Activated naive CD8-positive, alpha-beta T cell treated with anti-CD3 and anti-CD28 coated beads for 36 hours (primary cell): ENCODE data around the gene NFYC. TPM values are rescaled to one million over a fixed set of nuclear protein-coding genes. Genes with fewer than 3 reads are reported as not detected.

Source experiments
- DNase-seq: peaks from one replicate; pipeline ENCODE4 v3.0.0; 2021
- H3K27ac Mint-ChIP-seq: one replicate; pipeline ENCODE4 v1.8.0; 2022; ENCODE audit warnings: mild to moderate bottlenecking, moderate library complexity, mixed read lengths
- H3K27me3 Mint-ChIP-seq: one replicate; pipeline ENCODE4 v1.8.0; 2022; ENCODE audit warnings: mild to moderate bottlenecking, mixed read lengths
- H3K36me3 Mint-ChIP-seq: one replicate; pipeline ENCODE4 v1.8.0; 2021; ENCODE audit warnings: mild to moderate bottlenecking, mixed read lengths
- H3K4me1 Mint-ChIP-seq: one replicate; pipeline ENCODE4 v1.8.0; 2021; ENCODE audit warnings: mixed read lengths
- H3K4me3 Mint-ChIP-seq: one replicate; pipeline ENCODE4 v1.8.0; 2022; ENCODE audit warnings: mild to moderate bottlenecking, moderate library complexity, mixed read lengths
- H3K9me3 Mint-ChIP-seq: one replicate; pipeline ENCODE4 v1.8.0; 2022; ENCODE audit warnings: mixed read lengths
- total RNA-seq, 2 experiments: library from RNA; stranded (reverse); gene quantifications; one replicate each; pipeline ENCODE4 v1.2.3, GENCODE V29; 2021

NFYC gene
- total RNA-seq, 2 experiments from 2014 or later, result 58.2 to 59.0 TPM

DNA sequence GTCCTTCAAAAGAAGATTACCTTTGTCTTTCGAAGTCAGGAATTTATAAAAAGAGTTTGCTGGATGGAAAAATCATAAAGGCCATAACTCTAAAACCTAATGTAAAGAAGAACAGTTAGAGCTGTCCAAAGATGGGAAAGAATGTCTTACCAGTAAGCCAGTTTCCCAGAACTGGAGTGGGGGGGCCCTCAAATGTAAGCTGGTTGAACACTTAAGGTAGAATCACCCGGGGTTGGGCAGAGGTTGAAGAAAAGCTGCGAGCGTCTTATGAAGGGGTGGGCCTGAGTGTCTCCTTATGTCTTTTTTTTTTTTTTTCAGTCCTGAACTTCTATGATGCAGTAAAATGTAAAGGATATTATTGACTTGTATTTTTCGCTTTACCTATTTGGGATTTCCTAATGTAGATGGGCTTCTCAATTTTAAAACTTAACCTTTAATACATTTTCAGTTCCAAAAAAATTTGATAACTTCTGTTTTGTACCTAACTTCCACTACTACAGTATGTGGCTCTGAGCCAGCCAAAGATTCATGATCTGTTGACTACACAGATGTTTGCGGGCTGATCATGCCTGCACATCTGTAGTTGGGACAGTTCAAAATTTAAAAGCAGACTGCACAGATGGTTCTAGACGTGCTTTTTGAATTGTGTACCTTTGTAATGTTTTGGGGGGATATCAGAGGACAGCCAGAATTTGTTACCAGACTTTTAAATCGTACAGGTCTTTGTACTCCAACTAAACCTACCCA, 43.6 kb downstream of the NFYC start:
- H3K4me3 Mint-ChIP-seq, result no peak overlapping the region
- H3K36me3 Mint-ChIP-seq, result peaks cover 18% of the 10 kb centered on the region
- H3K9me3 Mint-ChIP-seq, result no peaks in the 10 kb centered on the region
- H3K27me3 Mint-ChIP-seq, result no peaks in the 10 kb centered on the region
- DNase-seq, result no peak
- no peak overlapping the region for H3K27ac Mint-ChIP-seq
- peaks cover 33% of the 10 kb centered on the region for H3K4me1 Mint-ChIP-seq

DNA sequence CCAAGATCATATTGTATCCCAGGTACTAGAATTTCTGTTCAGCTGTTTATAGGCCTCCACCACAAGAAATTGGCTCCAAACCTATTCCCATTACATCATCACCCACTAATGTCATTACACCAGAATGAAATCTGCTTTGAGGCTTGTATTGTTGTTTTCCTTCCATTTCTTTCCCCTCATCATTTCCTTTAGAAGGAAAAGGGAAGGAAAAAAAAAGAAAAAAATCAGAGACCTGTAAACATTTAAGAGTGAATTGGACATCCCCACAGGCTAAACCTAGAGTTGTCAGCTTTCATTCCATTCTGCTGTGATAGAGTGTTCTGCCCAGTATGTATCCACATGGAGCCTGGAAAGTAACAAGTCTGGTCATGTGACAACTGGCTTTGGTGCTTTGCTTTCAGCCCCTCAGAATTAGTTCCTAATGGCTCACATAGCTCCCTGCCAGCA, 44.6 kb downstream of the NFYC start:
- H3K27me3 Mint-ChIP-seq, result no peaks in the 10 kb centered on the region
- no peak overlapping the region for H3K27ac Mint-ChIP-seq
- peaks cover 21% of the 10 kb centered on the region for H3K36me3 Mint-ChIP-seq
- no peak for DNase-seq
- no peak overlapping the region for H3K4me3 Mint-ChIP-seq
- H3K9me3 Mint-ChIP-seq, result no peaks in the 10 kb centered on the region
- peaks cover 39% of the 10 kb centered on the region for H3K4me1 Mint-ChIP-seq

DNA sequence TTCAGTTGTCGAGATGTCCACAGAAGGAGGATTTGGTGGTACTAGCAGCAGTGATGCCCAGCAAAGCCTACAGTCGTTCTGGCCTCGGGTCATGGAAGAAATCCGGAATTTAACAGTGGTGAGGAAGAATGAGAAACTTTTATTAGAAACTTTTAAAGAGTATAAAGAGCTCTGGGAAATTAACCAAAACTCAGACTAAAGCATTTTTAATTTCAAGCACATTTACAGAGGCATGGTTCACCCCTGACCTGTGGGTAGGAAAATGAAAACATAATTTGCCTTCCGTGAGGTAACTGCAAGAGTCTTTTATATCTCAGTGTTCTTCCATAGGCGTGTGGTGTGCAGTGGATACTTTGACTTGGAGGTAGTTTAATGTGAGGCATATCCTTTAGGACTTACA, 47.3 kb downstream of the NFYC start:
- peaks cover 41% of the 10 kb centered on the region for H3K36me3 Mint-ChIP-seq
- H3K27me3 Mint-ChIP-seq, result no peaks in the 10 kb centered on the region
- no peak overlapping the region for H3K4me3 Mint-ChIP-seq
- H3K27ac Mint-ChIP-seq, result no peak overlapping the region
- peaks cover 45% of the 10 kb centered on the region for H3K4me1 Mint-ChIP-seq
- H3K9me3 Mint-ChIP-seq, result no peaks in the 10 kb centered on the region
- no peak for DNase-seq

GRCh38 chr1:40739455-40740008, 48.0 kb downstream of the NFYC start:
- Mint-ChIP-seq H3K4me3 (no peak overlapping the region), H3K27ac (no peak overlapping the region), H3K36me3 (peaks cover 46% of the 10 kb centered on the region), H3K4me1 (peaks cover 45% of the 10 kb centered on the region), H3K9me3 (no peaks in the 10 kb centered on the region), H3K27me3 (no peaks in the 10 kb centered on the region)
- DNase-seq, result no peak

DNA sequence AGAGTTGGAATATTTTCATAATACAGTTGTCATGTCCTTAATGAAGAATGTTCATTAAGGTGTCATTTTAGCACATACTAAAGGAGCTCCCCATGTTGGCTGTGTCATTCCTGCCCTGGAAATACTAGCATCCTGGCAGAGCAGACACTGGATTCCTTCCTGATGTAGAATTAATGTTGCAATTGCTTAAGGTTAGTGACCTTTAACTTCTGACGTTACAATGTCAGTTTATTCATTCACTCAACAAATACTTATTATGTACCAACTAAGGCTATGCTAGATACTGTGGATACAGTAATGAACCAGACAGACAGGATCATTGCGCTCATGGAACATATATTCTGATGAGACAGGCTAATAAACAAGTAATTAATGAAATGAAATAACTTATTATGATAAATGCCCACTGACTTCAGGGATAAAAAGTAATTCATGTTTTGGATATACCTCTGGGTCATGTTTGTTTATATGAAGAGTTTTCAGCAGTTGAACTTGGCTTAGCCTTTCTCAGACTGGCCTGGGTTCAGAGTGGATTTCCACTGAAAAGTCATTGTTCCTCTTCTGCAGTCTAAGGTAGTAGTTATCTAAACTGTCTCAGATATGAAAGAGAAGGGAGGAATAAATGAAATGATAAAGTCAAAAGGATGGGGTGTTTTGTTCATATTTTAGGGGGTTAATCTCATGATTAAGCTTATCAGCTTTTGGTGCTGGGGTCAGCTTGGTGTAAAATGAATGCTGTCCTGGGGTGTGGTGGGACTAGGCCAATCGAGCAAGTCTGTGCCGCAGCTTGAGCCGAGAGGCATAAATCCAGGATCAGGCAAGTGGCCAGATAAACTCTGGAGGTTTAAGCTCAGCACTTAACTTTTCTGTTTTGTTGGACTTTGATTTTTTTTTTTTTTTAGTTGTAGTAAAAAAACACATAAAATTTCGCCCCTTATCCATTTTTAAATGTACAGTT, 48.8 kb downstream of the NFYC start:
- no peak for DNase-seq
- no peak overlapping the region for H3K4me3 Mint-ChIP-seq
- H3K36me3 Mint-ChIP-seq, result peaks cover 50% of the 10 kb centered on the region
- H3K9me3 Mint-ChIP-seq, result no peaks in the 10 kb centered on the region
- peak overlapping the region; percentile 0 for H3K27ac Mint-ChIP-seq
- H3K4me1 Mint-ChIP-seq, result peaks cover 47% of the 10 kb centered on the region
- no peaks in the 10 kb centered on the region for H3K27me3 Mint-ChIP-seq

- no peaks in the 10 kb centered on the region for H3K9me3 Mint-ChIP-seq
- peaks cover 50% of the 10 kb centered on the region for H3K4me1 Mint-ChIP-seq
- no peak for DNase-seq
- peaks cover 58% of the 10 kb centered on the region for H3K36me3 Mint-ChIP-seq
- no peaks in the 10 kb centered on the region for H3K27me3 Mint-ChIP-seq
- no peak overlapping the region for H3K27ac Mint-ChIP-seq
- no peak overlapping the region for H3K4me3 Mint-ChIP-seq
Observed at GRCh38 chr1:40740997-40741736, 49.7 kb downstream of the NFYC start.

GRCh38 chr1:40742363-40743061, 51.0 kb downstream of the NFYC start:
- peak overlapping the region; percentile 76 for H3K27ac Mint-ChIP-seq
- DNase-seq, result no peak
- H3K4me3 Mint-ChIP-seq, result no peak overlapping the region
- peaks cover 56% of the 10 kb centered on the region for H3K4me1 Mint-ChIP-seq
- peaks cover 64% of the 10 kb centered on the region for H3K36me3 Mint-ChIP-seq
- no peaks in the 10 kb centered on the region for H3K9me3 Mint-ChIP-seq
- no peaks in the 10 kb centered on the region for H3K27me3 Mint-ChIP-seq

DNA sequence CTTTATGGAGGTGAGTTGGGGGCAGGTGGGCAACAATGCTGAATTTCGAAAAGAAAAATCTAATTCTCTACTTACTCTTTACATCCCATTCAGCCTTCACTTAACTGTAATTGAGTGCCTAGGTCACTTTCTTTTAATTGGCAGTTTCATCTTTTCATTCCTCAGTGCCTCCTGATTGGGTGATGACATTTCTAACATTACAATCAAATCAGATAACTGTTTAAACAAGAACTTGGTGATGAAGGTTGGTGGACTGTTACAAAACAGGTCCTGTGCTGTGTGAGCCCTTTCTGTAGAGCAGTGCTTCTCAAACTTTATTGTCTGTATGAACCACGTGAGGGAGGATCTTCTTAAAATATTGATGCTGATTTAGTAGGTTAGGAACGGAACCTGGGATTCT, 51.9 kb downstream of the NFYC start:
- H3K9me3 Mint-ChIP-seq, result no peaks in the 10 kb centered on the region
- DNase-seq, result no peak
- H3K36me3 Mint-ChIP-seq, result peaks cover 69% of the 10 kb centered on the region
- no peak overlapping the region for H3K27ac Mint-ChIP-seq
- H3K4me1 Mint-ChIP-seq, result peaks cover 56% of the 10 kb centered on the region
- no peaks in the 10 kb centered on the region for H3K27me3 Mint-ChIP-seq
- no peak overlapping the region for H3K4me3 Mint-ChIP-seq

DNA sequence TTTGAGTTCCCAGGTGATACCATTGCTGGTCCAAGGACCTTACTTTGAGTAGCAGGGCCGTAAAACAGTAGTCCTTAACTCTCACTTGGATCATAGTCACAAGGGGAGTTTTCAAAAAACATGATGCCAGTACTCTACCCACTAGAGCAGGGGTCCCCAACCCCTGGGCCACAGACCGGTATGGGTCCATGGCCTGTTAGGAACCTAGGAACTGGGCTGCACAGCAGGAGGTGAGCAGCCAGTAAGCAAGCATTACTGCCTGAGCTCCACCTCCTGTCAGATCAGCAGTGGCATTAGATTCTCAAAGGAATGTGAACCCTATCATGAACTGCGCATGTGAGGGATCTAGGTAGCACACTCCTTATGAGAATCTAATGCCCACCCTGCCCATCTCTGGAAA, 52.4 kb downstream of the NFYC start:
- Mint-ChIP-seq H3K9me3 (no peaks in the 10 kb centered on the region), H3K27me3 (no peaks in the 10 kb centered on the region), H3K27ac (no peak overlapping the region), H3K4me1 (peaks cover 54% of the 10 kb centered on the region), H3K4me3 (no peak overlapping the region), H3K36me3 (peaks cover 70% of the 10 kb centered on the region)
- DNase-seq, result no peak

DNA sequence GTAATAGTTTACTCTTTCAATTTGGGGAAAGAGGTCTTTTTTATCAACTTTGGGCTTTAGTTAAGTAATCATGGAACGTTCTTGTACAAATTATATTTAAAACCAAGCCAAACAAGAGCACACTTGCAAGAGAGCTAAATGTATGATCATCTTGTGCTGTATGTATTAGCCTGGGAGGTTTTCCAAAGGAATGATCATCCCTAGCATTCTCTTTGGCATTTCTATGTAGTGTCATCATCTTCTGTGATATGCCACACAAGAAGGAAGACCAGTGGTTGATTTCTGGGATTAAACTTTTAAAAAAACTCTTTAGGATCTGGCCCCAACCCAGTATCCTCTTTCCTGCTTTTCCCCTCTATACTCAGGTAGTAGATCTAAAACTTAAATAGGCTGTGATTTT, 53.7 kb downstream of the NFYC start:
- DNase-seq, result no peak
- H3K4me1 Mint-ChIP-seq, result peaks cover 50% of the 10 kb centered on the region
- H3K27ac Mint-ChIP-seq, result no peak overlapping the region
- H3K4me3 Mint-ChIP-seq, result no peak overlapping the region
- no peaks in the 10 kb centered on the region for H3K9me3 Mint-ChIP-seq
- H3K36me3 Mint-ChIP-seq, result peaks cover 68% of the 10 kb centered on the region
- H3K27me3 Mint-ChIP-seq, result no peaks in the 10 kb centered on the region

DNA sequence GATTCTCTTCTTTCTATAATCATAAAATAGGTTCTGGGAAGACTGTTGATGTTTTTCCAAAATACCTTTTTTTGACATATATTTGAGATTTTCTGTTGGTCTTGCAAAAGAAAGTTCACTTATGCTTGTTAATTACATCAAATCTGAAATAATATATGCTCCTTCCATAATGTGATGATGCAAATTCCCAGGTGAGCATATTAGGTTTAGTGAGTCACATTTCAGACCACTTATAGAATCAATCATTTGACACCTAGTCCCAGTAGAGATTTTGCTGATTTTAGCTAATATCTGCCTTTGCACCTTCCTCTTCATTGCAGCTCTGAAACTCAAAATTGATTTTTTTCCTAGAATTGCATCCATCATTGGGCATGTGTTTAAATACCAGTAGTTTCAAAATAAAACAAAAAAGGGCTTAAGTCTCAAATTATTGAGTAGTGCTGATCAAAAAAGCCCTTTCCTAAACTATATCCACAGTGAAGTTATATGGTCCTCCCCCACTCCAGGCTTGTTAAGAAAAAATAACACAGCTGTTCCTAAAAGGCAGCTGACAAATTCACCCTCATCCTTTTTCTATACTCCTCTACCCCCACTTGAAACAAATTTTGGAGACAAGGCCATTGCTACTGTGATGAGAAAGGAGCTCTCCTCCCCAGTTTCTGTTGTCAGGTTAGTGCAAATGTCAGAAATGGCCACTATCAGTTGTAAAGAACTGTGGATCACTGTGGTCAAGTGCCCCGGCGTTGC, 55.0 kb downstream of the NFYC start:
- no peak overlapping the region for H3K27ac Mint-ChIP-seq
- no peak overlapping the region for H3K4me3 Mint-ChIP-seq
- no peaks in the 10 kb centered on the region for H3K27me3 Mint-ChIP-seq
- DNase-seq, result no peak
- peaks cover 46% of the 10 kb centered on the region for H3K4me1 Mint-ChIP-seq
- peaks cover 67% of the 10 kb centered on the region for H3K36me3 Mint-ChIP-seq
- no peaks in the 10 kb centered on the region for H3K9me3 Mint-ChIP-seq

- H3K27ac Mint-ChIP-seq, result no peak overlapping the region
- H3K4me3 Mint-ChIP-seq, result no peak overlapping the region
- peaks cover 54% of the 10 kb centered on the region for H3K36me3 Mint-ChIP-seq
Observed at GRCh38 chr1:40748841-40749718, 57.6 kb downstream of the NFYC start.

GRCh38 chr1:40749817-40750216, 58.3 kb downstream of the NFYC start:
- no peak for DNase-seq
- no peak overlapping the region for H3K27ac Mint-ChIP-seq
- H3K27me3 Mint-ChIP-seq, result no peaks in the 10 kb centered on the region
- H3K4me1 Mint-ChIP-seq, result peaks cover 45% of the 10 kb centered on the region
- H3K4me3 Mint-ChIP-seq, result no peak overlapping the region
- H3K9me3 Mint-ChIP-seq, result no peaks in the 10 kb centered on the region
- H3K36me3 Mint-ChIP-seq, result peaks cover 54% of the 10 kb centered on the region

More at GRCh38 chr1:40748841-40749718, 57.6 kb downstream of the NFYC start:
- DNase-seq, result no peak
- Mint-ChIP-seq H3K9me3 (no peaks in the 10 kb centered on the region), H3K4me1 (peaks cover 49% of the 10 kb centered on the region), H3K27me3 (no peaks in the 10 kb centered on the region)
